Measurements from ENCODE around the gene SLITRK2. TPM values are rescaled to one million over a fixed set of nuclear protein-coding genes. Genes with fewer than 3 reads are reported as not detected.

SLITRK2 gene
- total RNA-seq, 2 donors from 2014 or later = 0.05 to 0.40 TPM

GRCh38 chrX:145865082-145865481, 47.5 kb downstream of the SLITRK2 start:
- H3K4me1 ChIP-seq (replicated peaks) = no peaks in the 10 kb centered on the region
- H3K27me3 ChIP-seq (replicated peaks; ENCODE audit: insufficient read depth) = no peaks in the 10 kb centered on the region
- no peak overlapping the region for H3K27ac ChIP-seq
- intact Hi-C loops (cut with DNase I) = no loop called here
- no peak for TF ChIP-seq CTCF (IDR thresholded peaks at IDR 0.05)
- TF ChIP-seq POLR2AphosphoS5 (IDR thresholded peaks at IDR 0.05) = no peak
- TF ChIP-seq POLR2A (IDR thresholded peaks at IDR 0.05) = no peak
- no peaks in the 10 kb centered on the region for H3K9me3 ChIP-seq
- no peaks in the 10 kb centered on the region for H3K36me3 ChIP-seq
- H3K4me3 ChIP-seq = no peak overlapping the region
- WGBS = 33% methylated on average over 4 of the region's 4 CpGs
- DNase-seq (ENCODE audit: low spot score) = no peak

Small RNA genes lying within 50 kb of the gene (small RNA-seq; reads per million reads assigned to genes)
- gene AL109653.1 = 0 reads per million in 2 donors
